Left lung (tissue), 10 donors: ENCODE measurements around the gene SWAP70. TPM values are rescaled to one million over a fixed set of nuclear protein-coding genes. Genes with fewer than 3 reads are reported as not detected.

Source experiments
- ATAC-seq: fragments of 200-7000 bp; cut with Tn5 transposase; one replicate; pipeline ENCODE4 v1.9.1; 2020; ENCODE audit warnings: moderate library complexity
- DNase-seq, 4 donors: peaks; one replicate each; pipeline ENCODE4 v3.0.0-alpha.2; 2013 to 2020
- H3K27ac ChIP-seq, 2 donors: fragments of 200-600 bp; sonication (generic) in 1 of 2; one replicate each; pipeline versions ENCODE4 v1.5.0 to v1.8.0; 2020 to 2021
- H3K27me3 ChIP-seq, 2 donors: fragments of 200-600 bp; sonication (generic) in 1 of 2; one replicate each; pipeline versions ENCODE4 v1.5.0 to v1.8.0; 2020 to 2021
- H3K36me3 ChIP-seq, 2 donors: fragments of 200-600 bp; sonication (generic) in 1 of 2; one replicate each; pipeline versions ENCODE4 v1.5.0 to v1.8.0; 2020 to 2021
- H3K4me1 ChIP-seq, 2 donors: fragments of 200-600 bp; one replicate each; pipeline ENCODE4 v1.8.0; 2021
- H3K4me3 ChIP-seq, 2 donors: fragments of 200-600 bp; sonication (generic) in 1 of 2; one replicate each; pipeline versions ENCODE4 v1.5.0 to v1.8.0; 2020 to 2021; ENCODE audit warnings: mild to moderate bottlenecking in 1 of 2
- H3K9me3 ChIP-seq, 2 donors: fragments of 200-600 bp; sonication (generic) in 1 of 2; one replicate each; pipeline versions ENCODE4 v1.5.0 to v1.8.0; 2020 to 2021
- intact Hi-C, 2 donors: fragments of 100-400 bp; cut with DNase I; formaldehyde crosslinking; loops; one replicate each; pipeline versions ENCODE4 v1.11.2 to v1.14.2; 2022
- polyA plus RNA-seq, 6 donors: library from polyadenylated mRNA; unstranded; fragments of 120-200 nt; gene quantifications; one replicate each; pipeline ENCODE4 v1.2.1, GENCODE V29; 2013; ENCODE audit not compliant: insufficient read length in 6 of 6
- total RNA-seq, 2 donors: library from RNA; stranded (reverse); fragmentation: NEBNext Ultra II Directional; extraction: Animal tissue kit (Norgen Biotek cat#: 25700); gene quantifications; one replicate each; pipeline ENCODE4 v1.2.1, GENCODE V29; 2021
- TF ChIP-seq, protein P1 (sequence below), 2 donors: fragments of 200-600 bp; sonication (generic) in 1 of 2; IDR thresholded peaks; one replicate each; pipeline versions ENCODE4 v1.5.0 to v1.8.0; 2021; ENCODE audit warnings: antibody characterized with exemption in 2 of 2
- donor health status: DM: no; HTN: yes; CAD: no.
- donor health status: DM: no; HTN: no; CAD: no.

SWAP70 gene
- total and polyA plus RNA-seq, 8 donors = 20.5 to 50.8 (median 26.1) TPM

GRCh38 chr11:9722893-9723292 is 59.0 kb downstream of the SWAP70 start:
- Histone ChIP-seq H3K4me3 (no peak overlapping the region), H3K27ac (no peak overlapping the region), H3K9me3 (no peaks in the 10 kb centered on the region), H3K27me3 (no peaks in the 10 kb centered on the region), H3K36me3 (peaks cover 0 to 8% of the 10 kb centered on the region in 2 donors), H3K4me1 (peaks cover 20 to 32% of the 10 kb centered on the region in 2 donors)
- no peak for DNase-seq
- intact Hi-C loops = no loop called here
- TF ChIP-seq, protein P1, sequence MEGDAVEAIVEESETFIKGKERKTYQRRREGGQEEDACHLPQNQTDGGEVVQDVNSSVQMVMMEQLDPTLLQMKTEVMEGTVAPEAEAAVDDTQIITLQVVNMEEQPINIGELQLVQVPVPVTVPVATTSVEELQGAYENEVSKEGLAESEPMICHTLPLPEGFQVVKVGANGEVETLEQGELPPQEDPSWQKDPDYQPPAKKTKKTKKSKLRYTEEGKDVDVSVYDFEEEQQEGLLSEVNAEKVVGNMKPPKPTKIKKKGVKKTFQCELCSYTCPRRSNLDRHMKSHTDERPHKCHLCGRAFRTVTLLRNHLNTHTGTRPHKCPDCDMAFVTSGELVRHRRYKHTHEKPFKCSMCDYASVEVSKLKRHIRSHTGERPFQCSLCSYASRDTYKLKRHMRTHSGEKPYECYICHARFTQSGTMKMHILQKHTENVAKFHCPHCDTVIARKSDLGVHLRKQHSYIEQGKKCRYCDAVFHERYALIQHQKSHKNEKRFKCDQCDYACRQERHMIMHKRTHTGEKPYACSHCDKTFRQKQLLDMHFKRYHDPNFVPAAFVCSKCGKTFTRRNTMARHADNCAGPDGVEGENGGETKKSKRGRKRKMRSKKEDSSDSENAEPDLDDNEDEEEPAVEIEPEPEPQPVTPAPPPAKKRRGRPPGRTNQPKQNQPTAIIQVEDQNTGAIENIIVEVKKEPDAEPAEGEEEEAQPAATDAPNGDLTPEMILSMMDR (IDR thresholded peaks at IDR 0.05) = no peak
- ATAC-seq = no peak

GRCh38 chr11:9726321-9727022 is 62.6 kb downstream of the SWAP70 start:
- Histone ChIP-seq H3K9me3 (no peaks in the 10 kb centered on the region), H3K27ac (peak overlapping the region in 1 of 2 donors; percentile 41), H3K4me3 (no peak overlapping the region), H3K4me1 (peaks cover 5 to 7% of the 10 kb centered on the region in 2 donors), H3K27me3 (no peaks in the 10 kb centered on the region), H3K36me3 (peaks cover 0 to 39% of the 10 kb centered on the region in 2 donors)
- peak; percentile 96 for ATAC-seq
- DNase-seq = no peak
- intact Hi-C loops = no loop called here
- TF ChIP-seq, protein P1 (IDR thresholded peaks at IDR 0.05) = no peak

GRCh38 chr11:9728058-9728457 is 64.2 kb downstream of the SWAP70 start:
- Histone ChIP-seq H3K4me3 (no peak overlapping the region), H3K4me1 (peaks cover 5 to 7% of the 10 kb centered on the region in 2 donors), H3K9me3 (no peaks in the 10 kb centered on the region), H3K36me3 (peaks cover 0 to 48% of the 10 kb centered on the region in 2 donors), H3K27me3 (no peaks in the 10 kb centered on the region), H3K27ac (no peak overlapping the region)
- ATAC-seq (no peak), DNase-seq (no peak)
- TF ChIP-seq, protein P1 (IDR thresholded peaks at IDR 0.05) = no peak
- intact Hi-C loops = no loop called here

DNA sequence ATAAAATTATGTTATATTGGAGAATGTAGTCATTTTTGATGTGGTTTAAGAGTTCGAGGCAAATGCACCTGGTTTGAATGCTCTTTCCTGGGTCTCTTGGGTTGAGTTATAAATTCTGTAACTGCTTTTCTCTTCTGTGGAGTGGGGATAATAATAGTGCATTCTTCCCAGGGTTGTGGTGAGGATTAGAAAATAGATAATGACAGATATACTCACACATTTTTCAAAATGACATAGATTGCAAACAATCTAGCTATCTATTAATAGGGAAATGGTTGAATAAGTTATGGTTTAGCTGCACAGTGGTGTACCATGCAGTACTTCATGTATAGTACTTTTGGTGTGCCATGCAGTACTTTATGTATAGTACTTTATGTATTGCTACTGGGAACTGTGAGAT is 67.4 kb downstream of the SWAP70 start:
- Histone ChIP-seq H3K27ac (no peak overlapping the region), H3K36me3 (peaks cover 0 to 75% of the 10 kb centered on the region in 2 donors), H3K9me3 (peaks cover 0 to 4% of the 10 kb centered on the region in 2 donors), H3K4me3 (no peak overlapping the region), H3K4me1 (peaks cover 4 to 5% of the 10 kb centered on the region in 2 donors), H3K27me3 (no peaks in the 10 kb centered on the region)
- DNase-seq = no peak
- TF ChIP-seq, protein P1 (IDR thresholded peaks at IDR 0.05) = no peak
- ATAC-seq = no peak
- intact Hi-C loops = no loop called here

GRCh38 chr11:9732453-9732852 is 68.6 kb downstream of the SWAP70 start:
- H3K4me1 ChIP-seq = peaks cover 0 to 2% of the 10 kb centered on the region in 2 donors
- H3K9me3 ChIP-seq = peaks cover 0 to 4% of the 10 kb centered on the region in 2 donors
- H3K36me3 ChIP-seq = peaks cover 0 to 87% of the 10 kb centered on the region in 2 donors
- H3K4me3 ChIP-seq = no peak overlapping the region
- no peak overlapping the region for H3K27ac ChIP-seq
- no peaks in the 10 kb centered on the region for H3K27me3 ChIP-seq
- TF ChIP-seq, protein P1 (IDR thresholded peaks at IDR 0.05) = no peak
- DNase-seq = no peak
- no peak for ATAC-seq
- intact Hi-C loops = no loop called here
